Transverse colon (tissue), 4 donors: Measurements from ENCODE around the gene TMEM255B. TPM values are rescaled to one million over a fixed set of nuclear protein-coding genes. Genes with fewer than 3 reads are reported as not detected.

Experiments used
- DNase-seq: peaks from one replicate; pipeline ENCODE4 v3.0.0-alpha.2; 2019
- H3K27ac ChIP-seq, 4 donors: fragments of 200-600 bp; sonication (generic); 2 replicates each; pipeline ENCODE4 v1.5.1; 2016 to 2018; ENCODE audit warnings: inconsistent platforms in 4 of 4
- H3K27me3 ChIP-seq: fragments of 200-600 bp; sonication (generic); 2 replicates; pipeline ENCODE4 v1.5.1; 2017; ENCODE audit warnings: inconsistent platforms
- H3K36me3 ChIP-seq, 4 donors: fragments of 200-600 bp; sonication (generic); 2 replicates each; pipeline ENCODE4 v1.5.1; 2017 to 2019; ENCODE audit warnings: inconsistent platforms in 4 of 4
- H3K4me1 ChIP-seq, 4 donors: fragments of 200-600 bp; sonication (generic); 2 replicates each; pipeline ENCODE4 v1.5.1; 2017 to 2020; ENCODE audit warnings: inconsistent platforms in 4 of 4
- H3K4me3 ChIP-seq, 4 donors: fragments of 200-600 bp; sonication (generic); 1 replicate in 1 of 4; 2 replicates in 3 of 4; pipeline versions ENCODE4 v1.5.1 to v1.6.1; 2017 to 2019; ENCODE audit warnings: inconsistent platforms in 4 of 4
- H3K9me3 ChIP-seq, 2 donors: fragments of 200-600 bp; sonication (generic); 2 replicates each; pipeline ENCODE4 v1.5.1; 2017 to 2019; ENCODE audit warnings: inconsistent platforms in 2 of 2
- CTCF ChIP-seq, 5 experiments: fragments of 200-600 bp in 3 of 5; fragments of 450-650 bp in 2 of 5; sonication (generic) in 3 of 5; IDR thresholded peaks; 1 replicate in 2 of 5; 2 replicates in 3 of 5; pipeline ENCODE4 v1.5.1; 2016 to 2017; ENCODE audit warnings: antibody characterized with exemption in 5 of 5, inconsistent platforms in 3 of 5, mild to moderate bottlenecking in 2 of 5, moderate library complexity in 1 of 5
- EP300 ChIP-seq: sonication (generic); formaldehyde crosslinking; IDR thresholded peaks from one replicate; pipeline ENCODE4 v1.6.1; 2017; ENCODE audit warnings: antibody characterized with exemption, low read depth
- POLR2A ChIP-seq: fragments of 450-650 bp; IDR thresholded peaks from one replicate; pipeline ENCODE4 v1.6.1; 2016; ENCODE audit warnings: antibody characterized with exemption, mild to moderate bottlenecking, moderate library complexity
- POLR2AphosphoS5 ChIP-seq, 3 donors: sonication (generic); formaldehyde crosslinking; IDR thresholded peaks; one replicate each; pipeline ENCODE4 v1.6.1; 2016; ENCODE audit warnings: antibody characterized with exemption in 3 of 3
- WGBS, 2 donors: methylation state at CpG; one replicate each; pipeline ENCODE4 v1.1.5; 2018; ENCODE audit warnings: low coverage in 1 of 2; 5-methylcytosine and 5-hydroxymethylcytosine counted together
- in situ Hi-C, 4 donors: fragments of 200-750 bp; cut with MboI; loops; one replicate each; pipeline versions ENCODE4 v1.15.0 to v1.15.1; 2017; ENCODE audit warnings: low sequenced_read_pairs in 3 of 4, low pct_ligation_motif_present in 1 of 4, low pct_unique_long_range_greater_than_20kb in 1 of 4
- intact Hi-C: fragments of 100-400 bp; cut with DNase I; formaldehyde crosslinking; loops from one replicate; pipeline ENCODE4 v1.15.1; 2023; ENCODE audit warnings: low total_unique reads
- total RNA-seq, 4 donors: library from RNA; depleted of rRNA; stranded (reverse); fragments of >200 nt; gene quantifications; one replicate each; pipeline ENCODE4 v1.1.0, GENCODE V29; 2016

The TMEM255B gene
- total RNA-seq, 4 donors from 2014 or later, result 0.79 to 27.7 (median 9.4) TPM

DNA sequence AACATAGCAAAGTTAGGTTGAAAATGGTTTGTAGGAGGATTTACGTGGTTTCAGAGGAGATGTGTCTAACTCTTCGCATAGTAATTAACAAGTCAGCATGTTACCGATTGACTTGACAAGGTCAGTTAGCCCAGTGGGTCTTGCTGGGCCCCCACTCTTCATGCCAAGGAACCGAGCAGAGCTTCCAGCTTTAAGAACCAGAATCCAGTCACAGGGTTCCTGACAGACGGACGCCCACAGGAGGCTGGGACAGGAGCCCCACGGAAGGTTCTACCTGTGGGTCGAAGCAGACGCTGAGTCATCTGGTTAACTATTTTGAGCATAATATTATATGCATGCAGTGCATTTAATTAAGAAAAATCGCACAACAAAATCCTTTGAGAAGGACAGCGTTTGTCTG is 3.5 kb downstream of the TMEM255B start:
- Histone ChIP-seq H3K4me3 (no peak overlapping the region), H3K27me3 (peaks cover 28% of the 10 kb centered on the region), H3K27ac (no peak overlapping the region), H3K9me3 (no peaks in the 10 kb centered on the region), H3K36me3 (no peaks in the 10 kb centered on the region), H3K4me1 (peaks cover 7 to 16% (median 14%) of the 10 kb centered on the region in 4 donors)
- 84 to 86% methylated on average over 6 to 11 of the region's 11 CpGs for WGBS, 2 donors
- DNase-seq, result no peak
- in situ Hi-C loops, result no loop called here
- intact Hi-C loops, result no loop called here
- TF ChIP-seq POLR2AphosphoS5 (IDR thresholded peaks at IDR 0.05) (no peak), EP300 (no peak), POLR2A (no peak), CTCF (IDR thresholded peaks at IDR 0.05) (no peak)

GRCh38 chr13:113763254-113763653 is 4.2 kb downstream of the TMEM255B start:
- no peak for DNase-seq
- H3K4me3 ChIP-seq, result no peak overlapping the region
- intact Hi-C loops, result no loop called here
- no peaks in the 10 kb centered on the region for H3K9me3 ChIP-seq
- in situ Hi-C loops, result no loop called here
- H3K4me1 ChIP-seq, result peaks cover 7 to 15% (median 14%) of the 10 kb centered on the region in 4 donors
- no peak for TF ChIP-seq CTCF (IDR thresholded peaks at IDR 0.05)
- WGBS, 2 donors, result 85 to 89% methylated on average over 11 to 13 of the region's 13 CpGs
- H3K36me3 ChIP-seq, result no peaks in the 10 kb centered on the region
- H3K27me3 ChIP-seq, result peaks cover 26% of the 10 kb centered on the region
- no peak overlapping the region for H3K27ac ChIP-seq

DNA sequence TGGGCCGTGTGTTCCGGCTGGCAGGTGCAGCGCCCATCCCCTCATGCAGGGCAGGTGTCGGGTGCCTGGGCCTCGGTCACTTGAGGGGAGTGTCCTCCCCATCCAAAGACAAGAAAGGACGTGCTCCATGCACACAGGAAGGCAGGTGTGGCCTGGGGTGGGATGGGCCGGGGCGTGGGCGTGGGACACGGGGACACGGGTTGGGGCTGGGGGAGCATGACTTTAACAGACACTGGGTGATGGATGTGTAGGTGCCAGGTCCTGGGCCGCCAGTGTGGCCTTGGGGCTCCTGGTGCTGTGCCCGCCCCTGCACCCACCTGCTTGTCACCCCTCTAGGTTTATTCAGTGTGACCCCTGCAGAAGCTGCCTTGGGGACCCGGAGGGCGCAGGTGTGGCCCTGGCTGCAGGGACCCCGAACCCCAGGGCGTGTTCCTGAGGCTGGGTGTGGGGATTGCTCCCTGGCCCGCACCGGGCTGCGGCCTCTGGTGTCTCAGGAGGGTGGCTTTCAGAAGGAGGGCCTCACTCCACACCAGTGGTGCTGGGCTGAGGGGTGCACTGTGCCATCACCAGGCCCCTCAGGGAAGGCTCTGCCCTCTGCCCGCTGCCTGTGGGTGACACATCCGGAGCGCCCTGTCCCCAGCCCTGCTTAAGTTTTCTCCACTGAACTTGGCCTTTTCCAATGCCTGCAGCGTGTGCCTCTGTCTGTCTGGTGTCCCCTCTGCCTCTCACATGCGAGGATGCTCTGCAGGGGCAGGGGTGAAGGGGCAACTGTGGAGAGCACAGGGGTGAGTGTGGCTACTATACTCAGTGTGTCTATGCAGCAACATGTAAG is 5.2 kb downstream of the TMEM255B start:
- DNase-seq, result no peak
- Histone ChIP-seq H3K9me3 (no peaks in the 10 kb centered on the region), H3K4me1 (peaks cover 7 to 10% (median 9%) of the 10 kb centered on the region in 4 donors), H3K27ac (no peak overlapping the region), H3K36me3 (no peaks in the 10 kb centered on the region), H3K27me3 (peaks cover 26% of the 10 kb centered on the region), H3K4me3 (no peak overlapping the region)
- in situ Hi-C loops (no loop called here), intact Hi-C loops (no loop called here)
- 67 to 83% methylated on average over 9 to 17 of the region's 25 CpGs for WGBS, 2 donors
- TF ChIP-seq POLR2A, result no peak
- TF ChIP-seq CTCF (IDR thresholded peaks at IDR 0.05), result no peak
- TF ChIP-seq POLR2AphosphoS5 (IDR thresholded peaks at IDR 0.05), result no peak
- no peak for TF ChIP-seq EP300

- Histone ChIP-seq H3K9me3 (no peaks in the 10 kb centered on the region), H3K36me3 (no peaks in the 10 kb centered on the region), H3K4me1 (peaks cover 0 to 2% (median 1%) of the 10 kb centered on the region in 4 donors), H3K27me3 (peaks cover 18% of the 10 kb centered on the region), H3K27ac (no peak overlapping the region), H3K4me3 (no peak overlapping the region)
- WGBS, 2 donors, result 82 to 86% methylated on average over 1 to 19 of the region's 19 CpGs
- TF ChIP-seq EP300, result no peak
- TF ChIP-seq CTCF (IDR thresholded peaks at IDR 0.05), result no peak
- no peak for TF ChIP-seq POLR2AphosphoS5 (IDR thresholded peaks at IDR 0.05)
- no peak for TF ChIP-seq POLR2A
- in situ Hi-C loops, result no loop called here
- DNase-seq, result no peak
- intact Hi-C loops, result no loop called here
Measured at GRCh38 chr13:113764793-113765563, 6.0 kb downstream of the TMEM255B start.
